HG03378 (cell line): ENCODE results near the gene TCIRG1.
"Not testable (repeated sequence)": the region's sequence is repeated elsewhere in the genome, so short reads cannot be mapped to it uniquely, and the experiment has no call there.

ENCODE experiments used
- ATAC-seq: cut with Tn5 transposase; IDR thresholded peaks from one replicate; pipeline ENCODE4 v1.9.1; 2021; ENCODE audit warnings: mild to moderate bottlenecking, moderate library complexity; ENCODE audit not compliant: unreplicated experiment

The TCIRG1 gene

GRCh38 chr11:68077617-68078582 lies 39.1 kb downstream of the TCIRG1 start:
- no peak for ATAC-seq

GRCh38 chr11:68080860-68081259 lies 42.0 kb downstream of the TCIRG1 start:
- ATAC-seq, result no peak

- no peak for ATAC-seq
Observed at GRCh38 chr11:68081691-68082090, 42.9 kb downstream of the TCIRG1 start.

- no peak for ATAC-seq
Observed at GRCh38 chr11:68082481-68082880, 43.7 kb downstream of the TCIRG1 start.

- no peak for ATAC-seq
Observed at GRCh38 chr11:68083517-68083916, 44.7 kb downstream of the TCIRG1 start.

- no peak for ATAC-seq
Observed at GRCh38 chr11:68089679-68090078, 50.9 kb downstream of the TCIRG1 start.

- ATAC-seq, result no peak
Observed at GRCh38 chr11:68090287-68090686, 51.5 kb downstream of the TCIRG1 start.

- no peak for ATAC-seq
Observed at GRCh38 chr11:68090706-68091105, 51.9 kb downstream of the TCIRG1 start.

- ATAC-seq, result no peak
Observed at GRCh38 chr11:68092411-68092810, 53.6 kb downstream of the TCIRG1 start.

- not testable (repeated sequence) for ATAC-seq
Observed at GRCh38 chr11:68092946-68093345, 54.1 kb downstream of the TCIRG1 start.

- no peak for ATAC-seq
Observed at GRCh38 chr11:68093565-68093964, 54.7 kb downstream of the TCIRG1 start.

- no peak for ATAC-seq
Observed at GRCh38 chr11:68096962-68097361, 58.1 kb downstream of the TCIRG1 start.

- ATAC-seq, result no peak
Observed at GRCh38 chr11:68099057-68099456, 60.2 kb downstream of the TCIRG1 start.

- no peak for ATAC-seq
Observed at GRCh38 chr11:68099474-68100405, 60.9 kb downstream of the TCIRG1 start.
